Right lobe of liver (tissue), 6 donors: ENCODE results near the gene MOCOS. TPM values are rescaled to one million over a fixed set of nuclear protein-coding genes. Genes with fewer than 3 reads are reported as not detected.

Experiments used
- ATAC-seq, 4 donors: fragments of 200-7000 bp; cut with Tn5 transposase; one replicate each; pipeline ENCODE4 v1.9.1; 2020; ENCODE audit warnings: mild to moderate bottlenecking in 4 of 4, moderate library complexity in 4 of 4
- DNase-seq, 3 donors: peaks; one replicate each; pipeline ENCODE4 v3.0.0-alpha.2; 2020
- H3K27ac ChIP-seq, 3 donors: fragments of 200-600 bp; one replicate each; pipeline ENCODE4 v1.8.0; 2022
- H3K27me3 ChIP-seq, 2 donors: fragments of 200-600 bp; one replicate each; pipeline ENCODE4 v1.8.0; 2022
- H3K36me3 ChIP-seq, 4 donors: fragments of 200-600 bp; sonication (generic) in 1 of 4; one replicate each; pipeline versions ENCODE4 v1.5.1 to v1.8.0; 2017 to 2022; ENCODE audit warnings: control low read depth in 1 of 4
- H3K4me1 ChIP-seq, 4 donors: fragments of 200-600 bp; sonication (generic) in 1 of 4; one replicate each; pipeline versions ENCODE4 v1.5.1 to v1.8.0; 2017 to 2022; ENCODE audit warnings: control low read depth in 1 of 4
- H3K4me3 ChIP-seq, 3 donors: fragments of 200-600 bp; one replicate each; pipeline ENCODE4 v1.8.0; 2022
- H3K9me3 ChIP-seq, 4 donors: fragments of 200-600 bp; sonication (generic) in 1 of 4; one replicate each; pipeline versions ENCODE4 v1.5.1 to v1.8.0; 2017 to 2022; ENCODE audit warnings: control low read depth in 1 of 4
- POLR2A ChIP-seq: fragments of 450-650 bp; IDR thresholded peaks from one replicate; pipeline ENCODE4 v1.6.1; 2017; ENCODE audit warnings: antibody characterized with exemption, mild to moderate bottlenecking
- whole genome bisulfite sequencing: methylation state at CpG from one replicate; pipeline ENCODE4 v1.1.6; 2018; ENCODE audit warnings: low coverage, low lambda C conversion rate; ENCODE audit not compliant: insufficient coverage; ENCODE audit errors: missing lambda C conversion rate; 5-methylcytosine and 5-hydroxymethylcytosine counted together
- intact Hi-C, 2 donors: fragments of 100-400 bp; cut with DNase I; formaldehyde crosslinking; loops; one replicate each; pipeline versions ENCODE4 v1.11.2 to v1.14.1; 2022
- total RNA-seq, 6 experiments: library from RNA; depleted of rRNA in 2 of 6; stranded (reverse); fragments of >200 nt in 2 of 6; fragmentation: NEBNext Ultra II Directional in 3 of 6; extraction: Animal tissue kit (Norgen Biotek cat#: 25700) in 3 of 6; gene quantifications; one replicate each; pipeline versions ENCODE4 v1.1.0 to v1.2.4, GENCODE V29; 2016 to 2023
- TF ChIP-seq, protein P1 (sequence below), 4 donors: fragments of 200-600 bp in 3 of 4; fragments of 450-650 bp in 1 of 4; IDR thresholded peaks; one replicate each; pipeline versions ENCODE4 v1.5.1 to v1.8.0; 2016 to 2022; ENCODE audit warnings: antibody characterized with exemption in 4 of 4, mild to moderate bottlenecking in 2 of 4
- donor health status: DM: no; HTN: yes; CAD: no.
- donor health status: DM: no; HTN: no; CAD: no.
- donor health status: DM: no; HTN: no; CAD: no.
- donor health status: DM: no; HTN: yes; CAD: no.
- donor health status: DM: no; HTN: yes; CAD: no.

Gene MOCOS
- total RNA-seq, 6 experiments from 2014 or later: 12.2 to 35.2 (median 25.2) TPM

GRCh38 chr18:36143391-36143790 lies 43.9 kb upstream of the MOCOS start:
- DNase-seq: no peak
- H3K27me3 ChIP-seq: no peaks in the 10 kb centered on the region
- no peaks in the 10 kb centered on the region for H3K4me1 ChIP-seq
- peaks cover 0 to 91% (median 29%) of the 10 kb centered on the region in 4 donors for H3K36me3 ChIP-seq
- H3K27ac ChIP-seq: no peak overlapping the region
- TF ChIP-seq, protein P1, sequence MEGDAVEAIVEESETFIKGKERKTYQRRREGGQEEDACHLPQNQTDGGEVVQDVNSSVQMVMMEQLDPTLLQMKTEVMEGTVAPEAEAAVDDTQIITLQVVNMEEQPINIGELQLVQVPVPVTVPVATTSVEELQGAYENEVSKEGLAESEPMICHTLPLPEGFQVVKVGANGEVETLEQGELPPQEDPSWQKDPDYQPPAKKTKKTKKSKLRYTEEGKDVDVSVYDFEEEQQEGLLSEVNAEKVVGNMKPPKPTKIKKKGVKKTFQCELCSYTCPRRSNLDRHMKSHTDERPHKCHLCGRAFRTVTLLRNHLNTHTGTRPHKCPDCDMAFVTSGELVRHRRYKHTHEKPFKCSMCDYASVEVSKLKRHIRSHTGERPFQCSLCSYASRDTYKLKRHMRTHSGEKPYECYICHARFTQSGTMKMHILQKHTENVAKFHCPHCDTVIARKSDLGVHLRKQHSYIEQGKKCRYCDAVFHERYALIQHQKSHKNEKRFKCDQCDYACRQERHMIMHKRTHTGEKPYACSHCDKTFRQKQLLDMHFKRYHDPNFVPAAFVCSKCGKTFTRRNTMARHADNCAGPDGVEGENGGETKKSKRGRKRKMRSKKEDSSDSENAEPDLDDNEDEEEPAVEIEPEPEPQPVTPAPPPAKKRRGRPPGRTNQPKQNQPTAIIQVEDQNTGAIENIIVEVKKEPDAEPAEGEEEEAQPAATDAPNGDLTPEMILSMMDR (IDR thresholded peaks at IDR 0.05): no peak
- TF ChIP-seq POLR2A: no peak
- ATAC-seq: no peak
- no peak overlapping the region for H3K4me3 ChIP-seq
- intact Hi-C loops: no loop called here
- H3K9me3 ChIP-seq: no peaks in the 10 kb centered on the region
- WGBS: 100% methylated on average over 1 of the region's 2 CpGs

GRCh38 chr18:36149514-36150289 lies 37.6 kb upstream of the MOCOS start:
- no peaks in the 10 kb centered on the region for H3K9me3 ChIP-seq
- no peak overlapping the region for H3K4me3 ChIP-seq
- peaks cover 0 to 26% (median 0%) of the 10 kb centered on the region in 4 donors for H3K4me1 ChIP-seq
- H3K36me3 ChIP-seq: peaks cover 0 to 54% (median 11%) of the 10 kb centered on the region in 4 donors
- DNase-seq (no peak), ATAC-seq (no peak)
- no peak overlapping the region for H3K27ac ChIP-seq
- intact Hi-C loops: no loop called here
- 100% methylated on average over 4 of the region's 5 CpGs for WGBS
- no peaks in the 10 kb centered on the region for H3K27me3 ChIP-seq
- no peak for TF ChIP-seq POLR2A
- TF ChIP-seq, protein P1 (IDR thresholded peaks at IDR 0.05): no peak

GRCh38 chr18:36152781-36153180 lies 34.5 kb upstream of the MOCOS start:
- no peak for ATAC-seq
- no peak overlapping the region for H3K4me3 ChIP-seq
- WGBS: 75% methylated on average over 1 of the region's 1 CpG
- no peaks in the 10 kb centered on the region for H3K9me3 ChIP-seq
- intact Hi-C loops: no loop called here
- TF ChIP-seq, protein P1 (IDR thresholded peaks at IDR 0.05): no peak
- TF ChIP-seq POLR2A: no peak
- H3K4me1 ChIP-seq: peaks cover 0 to 37% (median 3%) of the 10 kb centered on the region in 4 donors
- peak overlapping the region; percentile 49 to 75 (median 69) for H3K27ac ChIP-seq
- H3K27me3 ChIP-seq: no peaks in the 10 kb centered on the region
- peaks cover 0 to 29% (median 3%) of the 10 kb centered on the region in 4 donors for H3K36me3 ChIP-seq
- DNase-seq: no peak

- 22% methylated on average over 4 of the region's 4 CpGs for WGBS
- H3K27ac ChIP-seq: peak overlapping the region; percentile 49 to 75 (median 69)
- H3K4me1 ChIP-seq: peaks cover 0 to 42% (median 3%) of the 10 kb centered on the region in 4 donors
- no peaks in the 10 kb centered on the region for H3K27me3 ChIP-seq
- no peak overlapping the region for H3K4me3 ChIP-seq
- no peaks in the 10 kb centered on the region for H3K9me3 ChIP-seq
- ATAC-seq (peak; percentile 40 to 80 (median 58)), DNase-seq (peak in 1 of 3 donors; percentile 39)
- TF ChIP-seq, protein P1 (IDR thresholded peaks at IDR 0.05): no peak
- peak; percentile 56 for TF ChIP-seq POLR2A
- intact Hi-C loops: no loop called here
- H3K36me3 ChIP-seq: peaks cover 0 to 25% (median 3%) of the 10 kb centered on the region in 4 donors
Observed at GRCh38 chr18:36153203-36153602, 34.1 kb upstream of the MOCOS start.
